HFF-Myc (cell line): Measurements from ENCODE around the gene ZNF700.
A peak's percentile ranks its signal among the peaks of the same experiment; 100 is the strongest.

Source experiments
- DNase-seq: peaks from one replicate; pipeline ENCODE4 v3.0.0-alpha.2; 2011; ENCODE audit warnings: low read depth; ENCODE audit errors: extremely low read depth
- H3K4me3 ChIP-seq: replicated peaks from 2 replicates; pipeline ENCODE4 v1.5.1; 2011; ENCODE audit warnings: low read depth, mild to moderate bottlenecking, control low read depth, low read length
- CTCF ChIP-seq: IDR thresholded peaks from 2 replicates; pipeline ENCODE4 v1.5.1; 2012; ENCODE audit warnings: mild to moderate bottlenecking, low read depth, low read length, control low read depth; ENCODE audit errors: missing control alignments

Gene ZNF700

GRCh38 chr19:11978492-11979100 is 53.7 kb downstream of the ZNF700 start:
- H3K4me3 ChIP-seq, result no peak overlapping the region
- no peak for TF ChIP-seq CTCF
- no peak for DNase-seq

- TF ChIP-seq CTCF, result no peak
- DNase-seq, result no peak
- H3K4me3 ChIP-seq, result no peak overlapping the region
These were observed 54.6 kb downstream of the ZNF700 start for GRCh38 chr19:11979527-11979926.

GRCh38 chr19:11982526-11982925 is 57.6 kb downstream of the ZNF700 start:
- no peak overlapping the region for H3K4me3 ChIP-seq
- no peak for DNase-seq
- no peak for TF ChIP-seq CTCF

GRCh38 chr19:11984986-11985385 is 60.1 kb downstream of the ZNF700 start:
- TF ChIP-seq CTCF, result peak; percentile 16
- DNase-seq, result no peak

DNA sequence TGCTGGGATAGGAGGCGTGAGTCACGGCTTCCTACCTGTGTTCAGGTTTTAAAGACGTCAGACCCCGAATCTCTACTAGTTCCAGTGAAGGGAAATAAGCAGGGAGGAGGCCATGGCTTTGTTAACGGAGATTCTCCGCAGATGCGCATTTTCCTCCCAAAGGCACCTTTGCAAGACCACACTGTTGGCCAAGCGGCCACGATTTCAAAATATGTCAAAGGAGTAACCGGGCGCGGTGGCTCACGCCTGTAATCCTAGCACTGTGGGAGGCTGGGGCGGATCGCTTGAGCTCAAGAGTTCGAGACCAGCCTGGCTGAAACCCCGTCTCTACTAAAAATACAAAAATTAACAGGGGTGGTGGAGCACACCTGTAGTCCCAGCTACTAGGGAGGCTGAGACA is 61.8 kb downstream of the ZNF700 start:
- DNase-seq, result no peak
- no peak overlapping the region for H3K4me3 ChIP-seq
- TF ChIP-seq CTCF, result no peak

More at GRCh38 chr19:11984986-11985385, 60.1 kb downstream of the ZNF700 start:
- no peak overlapping the region for H3K4me3 ChIP-seq

DNA sequence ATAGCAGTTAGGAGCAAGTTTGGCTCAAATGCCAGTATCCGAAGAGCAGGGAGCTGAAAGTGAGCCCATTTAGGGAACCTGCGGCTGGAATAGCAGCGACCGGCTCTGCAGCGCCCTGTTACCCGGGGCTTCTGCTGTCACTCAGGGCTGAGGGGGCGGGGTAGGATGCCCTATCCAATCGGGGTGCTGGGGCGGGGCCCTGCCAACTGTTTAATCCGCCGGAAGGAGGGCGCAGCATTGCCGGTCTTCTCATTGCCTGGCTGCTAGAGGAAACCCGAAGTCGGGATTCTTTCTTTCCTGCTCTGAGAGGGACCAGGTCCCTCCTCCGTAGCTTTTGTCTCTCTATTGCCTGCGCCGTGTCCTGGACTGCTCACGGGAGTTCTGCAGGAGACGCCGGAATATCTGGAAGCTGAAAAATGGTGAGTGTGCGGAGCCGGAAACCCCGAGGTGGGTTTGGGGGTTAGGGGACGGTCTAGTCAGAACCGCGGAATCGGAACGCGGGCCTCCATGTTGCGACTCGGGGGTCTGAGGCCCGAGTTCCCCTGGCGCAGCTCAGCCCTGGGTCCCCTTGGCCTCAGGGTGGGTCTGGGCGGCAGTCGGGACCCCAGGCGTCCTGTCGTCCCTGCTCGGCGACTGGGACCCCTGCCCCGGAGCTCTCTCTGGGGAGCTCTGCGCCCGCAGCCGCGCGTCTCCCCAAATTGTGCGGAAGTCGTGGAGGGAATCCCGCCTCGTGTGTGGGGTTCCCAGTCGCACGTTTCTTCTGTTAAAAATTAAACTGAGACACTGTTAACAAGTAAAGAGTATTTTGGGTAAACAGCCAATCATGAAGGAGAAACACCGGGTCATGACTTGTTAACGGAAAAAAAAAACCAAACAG is 62.7 kb downstream of the ZNF700 start:
- DNase-seq, result peak; percentile 66
- H3K4me3 ChIP-seq, result peak overlapping the region; percentile 89
- TF ChIP-seq CTCF, result no peak
